NCI-H1417 (cell line): ENCODE data around the gene RPL18A.
A peak's percentile ranks its signal among the peaks of the same experiment; 100 is the strongest.

Source experiments
- DNase-seq, 3 experiments: peaks; one replicate each; lab custom pipeline; 2025; lab: John Stamatoyannopoulos, UW

The RPL18A gene

GRCh38 chr19:17841810-17842662, 17.7 kb upstream of the RPL18A start:
- peak; percentile 68 to 92 (median 80) for DNase-seq

GRCh38 chr19:17842663-17843291, 16.9 kb upstream of the RPL18A start:
- no peak for DNase-seq

GRCh38 chr19:17843292-17843827, 16.4 kb upstream of the RPL18A start:
- no peak for DNase-seq

DNA sequence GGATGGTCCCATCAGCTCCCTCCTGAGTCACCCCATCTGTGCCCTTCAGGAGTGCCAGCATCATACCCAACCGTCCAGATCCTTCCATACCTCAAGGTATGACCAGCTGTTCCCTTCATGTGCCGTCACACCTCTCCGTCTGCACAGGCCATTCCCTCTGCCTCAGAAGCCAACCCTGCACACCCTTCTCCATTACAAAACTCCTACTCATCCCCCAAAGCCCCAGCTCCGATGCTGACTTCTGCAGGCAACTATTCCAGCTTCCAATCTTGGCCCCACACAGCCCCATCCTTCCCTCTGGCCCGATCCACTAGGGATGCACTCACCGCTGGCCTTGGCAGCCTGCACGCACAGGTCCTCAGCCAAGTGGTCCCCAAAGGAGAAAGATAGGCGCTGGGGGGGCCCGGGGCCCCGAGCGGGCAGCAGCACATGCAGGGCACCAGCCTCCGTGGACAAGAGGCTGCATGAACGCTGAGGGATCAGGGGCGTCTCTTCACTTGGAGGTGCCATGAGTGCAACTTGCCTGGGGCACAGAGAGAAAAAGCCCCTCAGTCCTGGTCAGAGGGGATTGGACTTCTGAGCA, 15.7 kb upstream of the RPL18A start:
- DNase-seq: no peak

DNA sequence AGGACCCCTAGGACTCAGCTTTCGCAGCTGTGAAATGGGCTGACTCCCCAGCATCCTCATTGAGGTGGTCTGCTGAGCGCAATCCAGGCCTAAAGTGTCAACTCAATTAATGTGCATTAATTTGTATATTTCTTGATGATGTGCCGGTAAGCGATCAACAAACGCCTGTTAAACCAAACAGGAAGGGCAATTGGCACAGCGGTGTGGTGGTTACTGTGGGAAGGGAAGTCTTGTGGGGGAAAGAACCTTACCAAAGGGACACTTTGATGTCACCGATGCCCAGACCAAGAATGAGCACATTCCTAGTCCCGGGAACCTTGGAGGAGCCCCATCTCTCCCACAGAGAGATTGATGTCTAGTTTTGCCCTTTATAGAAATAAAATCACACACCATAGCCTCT, 13.6 kb upstream of the RPL18A start:
- no peak for DNase-seq

DNA sequence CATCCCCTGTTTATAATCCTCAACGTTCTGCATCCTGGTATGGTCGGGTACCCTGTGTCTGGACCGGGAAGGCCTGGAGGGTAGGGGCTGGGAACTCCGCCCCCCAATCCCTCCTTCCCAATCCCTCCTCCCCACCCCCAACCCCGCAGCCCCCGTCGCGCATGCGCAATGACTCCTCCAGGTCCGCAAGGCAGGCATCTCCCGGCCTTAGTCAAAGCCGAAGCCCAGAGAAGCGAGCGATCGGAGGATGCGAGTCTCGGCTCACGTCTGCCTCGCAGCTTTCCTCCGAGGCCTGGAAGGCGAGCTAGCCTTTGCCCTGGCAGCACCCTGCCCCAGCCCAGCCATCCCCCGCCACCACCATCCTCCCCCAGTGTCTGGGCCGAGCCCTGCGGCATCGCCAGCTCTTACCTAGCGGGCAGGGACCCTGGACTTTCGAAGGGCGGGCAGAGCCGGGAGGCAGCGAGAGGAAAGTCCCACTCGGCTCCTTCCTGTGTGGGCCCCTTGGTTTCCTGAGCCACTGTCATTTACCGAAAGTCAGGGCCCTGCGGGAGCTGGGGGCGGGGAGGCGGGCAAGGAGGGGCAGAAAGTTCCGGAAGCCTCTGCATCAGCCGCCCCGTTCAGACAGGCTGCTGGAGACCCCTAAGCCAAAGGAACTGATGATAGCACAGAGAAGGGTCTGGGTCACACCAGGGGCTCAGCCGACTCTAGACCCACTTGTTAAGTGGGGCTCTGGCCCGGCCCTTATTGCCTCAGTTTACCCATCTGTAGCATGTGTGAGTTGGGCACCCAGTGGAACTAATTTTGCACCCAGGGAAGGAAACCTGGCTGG, 12.0 kb upstream of the RPL18A start, which contains the start of gene JAK3:
JAK3 (minus strand) TSS at position 445 of the 829 bp plus-strand sequence. CDS start 3,565 bp downstream, outside the sequence.
- DNase-seq: peak in 1 of 3 experiments; percentile 10

DNA sequence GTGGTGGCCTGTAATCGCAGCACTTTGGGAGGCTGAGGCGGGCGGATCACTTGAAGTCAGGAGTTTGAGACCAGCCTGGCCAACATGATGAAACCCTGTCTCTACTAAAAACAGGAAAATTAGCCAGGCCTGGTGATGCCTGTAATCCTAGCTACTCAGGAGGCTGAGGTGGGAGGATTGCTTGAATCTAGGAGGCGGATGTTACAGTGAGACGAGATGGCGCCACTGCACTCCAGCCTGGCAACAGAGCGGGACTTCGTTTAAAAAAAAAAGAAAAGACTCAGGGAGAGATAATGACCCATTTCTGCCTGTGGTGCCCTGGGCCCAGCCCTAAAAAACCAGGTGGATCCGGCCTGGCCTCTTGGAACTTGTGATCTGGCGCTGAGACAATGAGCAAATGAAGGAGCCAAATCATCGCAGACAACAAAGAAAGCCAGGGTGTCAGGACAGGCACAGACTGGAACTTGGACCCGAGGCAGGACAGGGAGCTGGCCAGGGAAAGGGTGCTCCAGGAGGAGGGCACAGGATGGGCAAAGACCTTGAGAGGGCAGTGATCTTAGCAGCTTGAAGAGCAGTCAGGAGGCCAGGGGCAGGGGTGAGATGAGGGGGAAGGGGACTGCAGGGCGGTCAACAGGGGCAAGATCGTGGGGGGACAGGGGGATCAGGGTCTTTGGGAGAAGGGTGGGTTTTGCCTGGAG, 11.0 kb upstream of the RPL18A start:
- DNase-seq: no peak

GRCh38 chr19:17854061-17854460, 5.6 kb upstream of the RPL18A start:
- no peak for DNase-seq

GRCh38 chr19:17855280-17856152, 4.2 kb upstream of the RPL18A start:
- DNase-seq: peak; percentile 54 to 79 (median 60)

- peak in 1 of 3 experiments; percentile 40 for DNase-seq
Observed at GRCh38 chr19:17860331-17860992, 752 bp downstream of the RPL18A start.

GRCh38 chr19:17860993-17861360, 1.3 kb downstream of the RPL18A start:
- DNase-seq: no peak

DNA sequence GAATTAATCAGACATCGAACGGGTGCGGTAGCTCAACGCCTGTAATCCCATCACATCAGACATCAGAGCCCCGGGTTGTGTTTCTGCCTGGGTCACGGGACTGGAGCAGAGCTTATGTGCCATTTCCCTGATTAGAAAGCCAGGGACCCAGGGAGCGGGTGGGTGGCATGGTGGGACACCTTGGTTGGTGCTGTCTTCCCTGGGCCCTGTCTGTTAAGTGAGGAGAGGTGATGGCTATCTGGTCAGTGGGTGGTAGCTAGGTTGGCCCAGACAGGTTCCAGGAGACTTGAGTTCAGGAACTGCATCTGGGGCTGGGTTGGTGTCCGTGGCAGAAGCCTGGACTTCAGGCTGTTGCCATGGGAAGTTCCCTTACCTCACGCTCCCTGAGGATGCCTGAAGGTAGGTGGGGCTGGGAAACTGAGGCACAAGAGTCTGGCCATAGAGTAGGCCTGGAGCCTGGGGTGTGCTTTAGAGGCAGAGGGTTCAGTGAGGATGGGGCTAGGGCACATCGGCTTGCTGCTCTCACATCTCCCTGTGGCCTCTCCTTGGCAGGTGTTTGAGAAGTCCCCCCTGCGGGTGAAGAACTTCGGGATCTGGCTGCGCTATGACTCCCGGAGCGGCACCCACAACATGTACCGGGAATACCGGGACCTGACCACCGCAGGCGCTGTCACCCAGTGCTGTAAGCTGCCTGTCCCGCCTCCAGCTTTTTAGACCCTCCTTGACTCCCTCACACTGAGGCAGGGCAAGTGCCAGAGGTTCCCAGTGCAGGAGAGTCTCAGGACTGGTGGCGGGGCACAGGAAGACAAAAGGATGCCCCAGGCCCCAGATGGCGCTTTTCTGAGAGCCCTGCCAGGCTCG, 2.1 kb downstream of the RPL18A start:
- DNase-seq: no peak

- DNase-seq: no peak
Observed at GRCh38 chr19:17862711-17863519, 3.2 kb downstream of the RPL18A start.

GRCh38 chr19:17863520-17864182, 3.9 kb downstream of the RPL18A start:
- DNase-seq: no peak

GRCh38 chr19:17865364-17866311, 5.9 kb downstream of the RPL18A start:
- DNase-seq: no peak
